K562 (cell line): ENCODE results near the gene ZNF429. TPM values are rescaled to one million over a fixed set of nuclear protein-coding genes. Genes with fewer than 3 reads are reported as not detected.

Experiments
- ATF7 ChIP-seq: fragments of 450-650 bp; IDR thresholded peaks from 2 replicates; pipeline ENCODE4 v1.7.1; 2014; ENCODE audit warnings: mild to moderate bottlenecking, moderate library complexity
- BHLHE40 ChIP-seq: IDR thresholded peaks from 2 replicates; pipeline ENCODE4 v1.6.1; 2011; ENCODE audit warnings: low read length, improper control_type of control experiment
- CHD1 ChIP-seq: fragments of 200-600 bp; sonication (generic); IDR thresholded peaks from one replicate; pipeline ENCODE4 v1.6.1; 2012; ENCODE audit warnings: mild to moderate bottlenecking, moderate library complexity, low read length, inconsistent platforms
- CREB3 ChIP-seq: fragments of 450-650 bp; conservative IDR thresholded peaks from 2 replicates; pipeline ENCODE4 v1.6.1; 2016; ENCODE audit warnings: missing genetic modification characterization, low read depth, mild to moderate bottlenecking, missing compliant biosample characterization, moderate library complexity
- FOXO4 ChIP-seq: fragments of 450-650 bp; formaldehyde crosslinking; IDR thresholded peaks from 2 replicates; pipeline ENCODE4 v1.4.0; 2020; ENCODE audit warnings: mild to moderate bottlenecking, moderate library complexity
- GMEB1 ChIP-seq: fragments of 250-450 bp; sonication (Bioruptor Pico); IDR thresholded peaks from 2 replicates; pipeline ENCODE4 v1.4.0; 2020; ENCODE audit warnings: mild to moderate bottlenecking
- MEF2D ChIP-seq: conservative IDR thresholded peaks from 2 replicates; pipeline ENCODE4 v1.6.1; 2016; ENCODE audit warnings: low read depth, missing genetic modification characterization, missing compliant biosample characterization
- MYBL2 ChIP-seq, 2 experiments: fragments of 450-650 bp in 1 of 2; sonication (generic) in 1 of 2; formaldehyde crosslinking in 1 of 2; IDR thresholded peaks; 2 replicates each; pipeline versions ENCODE4 v1.6.1 to v1.8.1; 2017 to 2022; ENCODE audit warnings: borderline replicate concordance in 1 of 2, inconsistent platforms in 1 of 2, low read depth in 1 of 2, mild to moderate bottlenecking in 1 of 2, missing genetic modification reagents in 1 of 2, moderate library complexity in 1 of 2
- RAD51 ChIP-seq: fragments of 450-650 bp; IDR thresholded peaks from 2 replicates; pipeline ENCODE4 v1.7.1; 2016; ENCODE audit warnings: low read depth, mild to moderate bottlenecking, borderline replicate concordance
- RB1 ChIP-seq: fragments of 450-650 bp; IDR thresholded peaks from 2 replicates; pipeline ENCODE4 v1.6.1; 2017; ENCODE audit warnings: low read depth, mild to moderate bottlenecking
- SOX6 ChIP-seq: fragments of 450-650 bp; IDR thresholded peaks from 2 replicates; pipeline ENCODE4 v1.6.1; 2014; ENCODE audit warnings: mild to moderate bottlenecking
- THRB ChIP-seq: fragments of 450-650 bp; formaldehyde crosslinking; conservative IDR thresholded peaks from 2 replicates; pipeline ENCODE4 v1.4.0; 2022; ENCODE audit warnings: mild to moderate bottlenecking, missing genetic modification characterization
- ZNF347 ChIP-seq: fragments of 450-650 bp; formaldehyde crosslinking; IDR thresholded peaks from 2 replicates; pipeline ENCODE4 v1.4.0; 2020; ENCODE audit warnings: low read depth, mild to moderate bottlenecking, moderate library complexity
- ZNF583 ChIP-seq: fragments of 250-450 bp; sonication (Bioruptor Pico); IDR thresholded peaks from 2 replicates; pipeline ENCODE4 v1.4.0; 2020
- ZNF609 ChIP-seq: sonication (generic); formaldehyde crosslinking; IDR thresholded peaks from 2 replicates; pipeline ENCODE4 v1.8.1; 2023; ENCODE audit warnings: missing genetic modification reagents, mild to moderate bottlenecking, borderline replicate concordance
- polyA plus RNA-seq, 8 experiments: library from polyadenylated mRNA; depleted of rRNA in 4 of 8; stranded (reverse) in 5 of 8; unstranded in 3 of 8; fragments of >200 nt; fragmentation: Nextera tagmentation in 2 of 8; fragmentation: Illumina TruSeq in 1 of 8; extraction: Ambion mirVana in 2 of 8; extraction: Trizol in 1 of 8; gene quantifications; 2 replicates each; pipeline versions ENCODE4 v1.2.1 to v1.2.3, GENCODE V29; 2011 to 2014; ENCODE audit warnings: inconsistent platforms in 1 of 8, missing spikeins in 1 of 8
- total RNA-seq, 7 experiments: library from RNA; depleted of rRNA in 6 of 7; stranded (reverse); fragments of >200 nt in 6 of 7; fragmentation: Illumina TruSeq in 2 of 7; extraction: Trizol in 2 of 7; gene quantifications; 2 replicates each; pipeline versions ENCODE4 v1.2.1 to v1.2.3, GENCODE V29; 2011 to 2021; ENCODE audit warnings: low replicate concordance in 1 of 7

The ZNF429 gene
- total and polyA plus RNA-seq, 9 of the 15 experiments (the other 6 are each of a cell fraction or from before 2014, with no cell fraction given): 11.4 to 24.5 (median 16.3) TPM

GRCh38 chr19:21482863-21483276 lies 22.5 kb upstream of the ZNF429 start (continued):
- TF ChIP-seq ZNF609 (CRISPR knock-in tag): no peak
- no peak for TF ChIP-seq GMEB1
- no peak for TF ChIP-seq CHD1
- TF ChIP-seq MYBL2 (IDR thresholded peaks at IDR 0.05; ENCODE audit: low read depth): no peak
- TF ChIP-seq MYBL2 (CRISPR knock-in tag; IDR thresholded peaks at IDR 0.05; ENCODE audit: borderline replicate concordance): no peak
- TF ChIP-seq BHLHE40: no peak
- TF ChIP-seq RAD51: no peak
- no peak for TF ChIP-seq ATF7
- TF ChIP-seq ZNF347 (CRISPR knock-in tag): no peak
- TF ChIP-seq THRB (CRISPR knock-in tag): no peak
- no peak for TF ChIP-seq SOX6
- no peak for TF ChIP-seq FOXO4 (CRISPR knock-in tag)
- no peak for TF ChIP-seq MEF2D (tag)
- TF ChIP-seq CREB3 (tag): no peak
- TF ChIP-seq RB1: 0 out of 2 replicates have a peak, but pooled peaks have one; percentile 37
- no peak for TF ChIP-seq ZNF583
